ENCODE data around the gene ITGB2.

Gene ITGB2

DNA sequence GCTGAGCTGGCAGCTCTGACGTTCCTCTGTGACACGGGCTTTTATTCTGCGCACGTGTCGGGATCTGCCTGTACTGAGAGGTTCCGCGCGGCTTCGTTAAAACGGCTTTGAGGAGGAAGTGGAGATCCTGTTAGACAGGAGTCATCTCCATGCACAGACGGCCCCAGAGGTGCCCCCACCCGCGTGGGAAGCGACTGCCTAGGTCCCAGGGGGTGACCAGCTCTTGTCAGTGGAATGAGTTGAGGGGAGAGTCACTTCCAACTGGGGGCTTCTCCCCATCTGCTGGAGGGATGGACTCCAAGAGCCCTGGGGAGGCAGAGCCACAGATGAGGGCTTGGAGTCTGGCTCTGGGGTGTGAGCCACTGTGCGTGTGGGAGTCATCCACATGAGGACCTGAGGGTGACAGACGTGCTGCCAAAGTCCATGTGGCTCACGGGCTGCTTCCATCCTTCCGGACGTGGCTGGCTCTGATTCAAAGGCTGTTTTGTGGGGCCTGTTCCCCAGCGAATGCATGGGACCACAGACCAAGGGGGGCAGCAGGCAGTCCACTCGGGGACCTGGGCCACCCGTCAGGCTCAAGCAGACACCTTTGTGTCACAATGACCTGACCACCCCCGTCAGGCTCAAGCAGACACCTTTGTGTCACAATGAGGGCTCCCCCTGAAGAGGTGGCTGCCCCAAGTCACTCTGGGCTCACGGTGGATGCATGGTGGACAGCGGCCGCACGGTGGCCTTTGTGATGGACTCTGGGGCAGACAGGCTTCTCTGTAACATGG, 74.0 kb downstream of the ITGB2 start:
- DNase-seq (ENCODE audit: low read depth) = no peak

DNA sequence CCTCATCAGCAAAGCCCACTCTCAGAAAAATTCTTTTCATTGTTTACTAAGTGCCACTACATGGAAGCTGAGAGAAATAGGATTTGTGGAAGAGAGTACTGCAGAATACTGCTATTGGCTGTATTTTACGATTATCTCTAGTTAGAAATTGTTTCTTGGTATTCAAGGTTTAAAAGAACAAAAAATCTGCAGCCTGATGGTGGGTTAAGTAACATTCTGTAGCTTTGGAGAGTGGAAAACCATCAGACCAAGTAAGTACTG, 74.5 kb downstream of the ITGB2 start:
- DNase-seq (ENCODE audit: low read depth) = no peak

DNA sequence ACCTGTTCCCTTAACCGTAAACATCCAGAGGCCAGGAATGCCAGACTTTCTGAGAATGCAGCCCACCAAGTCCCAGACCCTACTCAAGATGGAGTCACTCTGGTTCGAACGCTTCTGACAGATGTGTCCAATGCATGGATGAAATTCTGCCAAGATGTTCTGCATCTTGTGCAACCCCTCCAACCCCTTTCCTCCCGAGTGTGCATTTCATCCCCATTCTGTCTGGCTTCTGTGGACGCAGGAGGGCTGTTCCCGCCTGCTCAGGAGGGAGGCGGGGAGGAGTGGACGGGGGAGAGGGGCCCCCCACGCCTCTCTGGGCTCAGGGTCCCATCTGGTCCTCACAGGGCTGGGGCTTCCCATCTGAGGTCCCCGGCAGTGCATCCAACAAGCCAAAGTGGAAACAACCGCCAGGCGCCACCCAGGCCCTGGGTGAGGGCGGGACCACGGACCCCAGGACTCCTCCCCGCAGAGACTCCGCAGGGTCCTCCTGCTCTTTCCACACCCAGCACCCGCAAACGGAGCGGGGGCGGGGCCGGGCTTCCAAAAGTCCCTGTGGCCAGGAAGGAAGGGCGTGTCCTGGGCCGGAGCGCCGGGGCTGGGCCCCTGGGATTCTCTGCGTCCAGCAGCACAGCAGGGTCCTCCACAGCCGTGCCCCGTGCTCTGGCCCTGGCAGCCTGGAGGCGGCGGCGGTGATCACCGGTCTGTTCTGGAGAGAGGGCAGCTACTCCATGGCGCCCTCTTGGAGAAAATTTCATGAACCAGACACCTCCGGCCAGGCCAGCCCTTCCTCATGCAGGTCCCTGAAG, 75.1 kb downstream of the ITGB2 start:
- DNase-seq (ENCODE audit: low read depth) = no peak

DNA sequence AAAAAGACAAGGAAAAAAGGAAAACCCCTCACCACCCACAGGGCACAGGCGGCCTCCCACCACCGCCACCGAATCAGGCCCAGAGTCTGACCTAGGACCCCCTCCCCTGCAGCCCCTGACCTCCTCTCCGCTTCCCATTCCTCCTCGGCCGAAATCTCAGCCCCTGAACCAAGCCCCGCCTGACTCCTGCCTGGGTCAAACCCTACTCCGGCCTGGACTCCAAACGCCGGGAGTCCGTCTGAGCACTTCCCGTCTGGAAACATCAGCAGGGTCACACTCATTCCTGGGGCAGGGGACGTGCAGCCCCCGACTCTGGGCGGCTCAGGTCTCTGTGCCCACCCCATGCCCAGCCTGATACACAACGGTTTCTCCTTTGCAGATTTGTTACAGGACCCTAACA, 76.4 kb downstream of the ITGB2 start:
- no peak for DNase-seq (ENCODE audit: low read depth)

DNA sequence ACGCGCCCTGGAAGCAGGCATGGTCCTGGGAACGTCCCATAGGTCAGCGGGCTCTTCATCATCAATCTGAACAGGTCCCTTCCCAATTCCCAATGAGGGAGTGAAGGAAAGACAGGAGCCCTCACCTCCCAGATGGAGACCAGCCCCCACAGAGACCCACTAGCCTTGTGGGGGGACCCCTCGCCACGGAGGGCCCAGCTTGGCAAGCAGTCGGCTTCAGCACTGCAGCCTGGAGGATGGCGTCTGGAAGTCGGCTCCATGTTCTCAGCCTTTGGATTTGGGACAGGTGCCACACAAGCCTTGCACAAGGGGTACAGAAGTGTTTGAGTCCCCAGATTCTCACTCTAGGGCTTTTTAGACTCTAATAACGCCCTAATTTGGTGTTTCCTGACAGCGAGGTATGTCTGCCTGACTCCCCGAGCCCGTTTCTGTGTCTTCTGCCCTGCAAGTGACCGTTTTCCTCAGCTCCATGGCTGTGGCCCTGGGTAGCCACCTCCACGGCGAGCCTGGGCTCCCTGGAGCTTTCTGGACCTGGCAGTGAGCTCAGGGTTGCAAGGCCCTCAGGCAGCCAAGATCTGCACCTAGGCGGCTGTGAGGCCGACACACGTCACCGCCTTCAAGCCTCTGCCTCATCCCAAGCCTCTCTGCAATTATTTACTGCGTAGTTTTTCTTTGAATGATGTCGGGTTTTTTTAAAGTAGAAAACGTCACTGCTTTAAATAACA, 77.8 kb downstream of the ITGB2 start:
- no peak for DNase-seq (ENCODE audit: low read depth)

DNA sequence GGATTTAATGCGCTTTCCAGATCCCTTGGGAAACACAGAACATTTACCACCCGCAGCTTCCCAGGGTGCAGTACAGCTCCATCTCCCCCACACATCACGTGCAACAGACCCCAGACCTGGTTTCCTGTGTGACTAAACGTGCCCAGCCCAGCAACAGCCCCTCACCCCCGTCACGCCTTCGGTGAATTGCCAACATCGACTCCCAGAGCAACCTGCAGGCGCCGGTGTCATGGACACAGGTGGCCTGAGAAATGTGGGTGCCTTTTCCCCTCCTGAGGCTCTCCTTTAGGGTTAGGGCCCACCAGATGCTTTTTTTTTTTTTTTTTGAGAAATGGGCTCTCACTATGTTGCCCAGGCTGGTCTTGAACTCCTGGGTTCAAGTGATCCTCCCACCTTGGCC, 78.6 kb downstream of the ITGB2 start:
- no peak for DNase-seq (ENCODE audit: low read depth)

DNA sequence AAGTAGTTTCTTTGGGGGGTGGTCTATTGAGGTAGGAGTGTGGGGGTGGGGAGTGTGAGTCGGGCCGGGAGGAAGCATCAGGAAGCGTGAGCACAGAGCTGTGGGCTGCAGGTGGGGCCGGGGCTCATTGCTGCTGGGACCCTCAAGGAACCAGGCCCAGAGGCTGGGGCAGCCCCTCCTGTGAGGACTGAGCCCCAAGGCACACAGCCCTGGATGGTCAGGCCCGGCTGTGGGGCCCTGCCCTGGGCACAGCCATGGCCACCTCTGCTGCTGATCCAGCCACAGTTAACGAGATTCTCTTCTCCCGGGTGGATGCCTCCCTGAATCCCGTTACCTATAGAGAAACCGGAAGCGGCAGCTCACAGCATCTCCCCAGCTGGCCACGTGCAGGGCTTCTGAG, 79.9 kb downstream of the ITGB2 start:
- DNase-seq (ENCODE audit: low read depth) = no peak

DNA sequence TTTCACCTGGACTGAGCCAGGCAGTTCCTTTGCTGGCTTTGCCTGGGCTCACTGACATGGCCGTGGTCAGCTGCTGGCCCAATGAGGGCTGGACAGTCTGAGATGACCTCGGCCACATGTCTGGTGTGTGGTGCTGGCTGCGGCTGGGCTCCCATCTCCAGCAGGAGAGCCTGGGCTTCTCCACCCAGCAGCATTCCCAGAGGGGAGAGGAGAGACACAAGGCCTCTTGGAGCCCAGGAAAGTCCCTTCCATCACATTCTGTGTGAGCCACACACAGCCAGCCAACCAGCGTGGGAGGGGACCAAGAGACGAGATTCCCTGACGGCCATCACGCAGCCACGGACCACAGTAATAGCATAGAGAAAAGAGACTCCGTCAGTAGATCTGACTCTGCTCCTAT, 81.7 kb downstream of the ITGB2 start:
- no peak for DNase-seq (ENCODE audit: low read depth)

DNA sequence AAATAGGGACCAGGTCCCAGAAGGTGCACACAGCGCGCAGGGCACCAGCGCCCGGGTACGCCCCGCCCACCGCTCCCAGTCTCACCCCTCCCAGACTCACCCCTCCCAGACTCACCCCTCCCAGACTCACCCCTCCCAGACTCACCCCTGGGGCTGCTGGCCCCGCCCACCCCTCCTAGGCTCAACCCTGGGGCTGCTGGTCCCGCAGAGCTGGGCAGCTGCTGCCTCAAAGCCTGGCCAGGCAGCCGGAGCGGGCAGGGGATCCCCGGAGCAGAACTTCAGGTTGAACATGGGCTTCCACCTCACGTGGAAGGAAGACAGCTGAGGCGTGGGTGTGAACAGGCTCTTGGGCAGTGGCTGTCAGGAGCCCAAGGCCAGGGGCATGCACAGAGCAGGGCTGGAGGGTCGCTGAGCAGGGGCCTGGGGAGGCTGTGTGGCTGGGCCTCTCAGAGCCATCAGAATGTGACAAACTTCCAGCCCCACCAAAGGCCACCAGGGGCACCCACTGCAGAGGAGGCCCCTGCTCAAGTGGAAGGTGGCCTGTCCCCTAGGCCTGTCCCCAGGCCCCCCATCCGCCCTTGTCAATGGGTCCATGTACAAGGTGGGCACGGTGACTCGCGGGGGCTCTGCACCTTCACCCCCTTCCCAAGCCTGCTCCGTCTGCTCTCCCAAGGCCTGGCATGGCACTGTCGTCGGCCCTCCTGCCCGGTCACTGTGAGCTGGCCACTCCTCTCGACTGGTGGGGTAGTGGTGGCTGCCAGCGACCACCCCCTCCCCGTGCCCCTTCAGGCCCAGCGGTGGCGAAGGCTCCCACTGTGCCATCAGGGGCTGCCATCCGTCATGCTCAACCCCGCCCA, 82.4 kb downstream of the ITGB2 start:
- no peak for DNase-seq (ENCODE audit: low read depth)

DNA sequence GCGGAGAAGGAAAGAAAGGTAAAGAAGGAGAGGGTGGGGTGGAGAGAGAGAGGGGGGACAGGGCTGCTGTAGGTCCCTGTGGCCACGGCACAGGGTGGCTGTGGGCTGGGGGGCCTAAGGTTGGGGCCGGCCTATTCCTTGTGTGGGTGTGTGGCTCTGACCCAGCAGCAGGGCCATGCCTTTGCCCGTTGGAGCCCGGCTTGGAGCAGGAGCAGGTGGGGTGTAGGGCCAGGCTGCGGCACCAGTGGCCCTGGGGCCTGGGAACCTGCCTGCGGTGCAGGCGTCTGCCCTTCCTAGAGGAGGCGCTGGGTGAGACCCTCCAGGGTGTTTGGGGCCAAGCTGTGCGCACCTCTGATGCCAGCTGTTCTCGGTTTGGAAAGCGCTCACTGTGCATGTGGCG, 83.2 kb downstream of the ITGB2 start:
- no peak for DNase-seq (ENCODE audit: low read depth)

DNA sequence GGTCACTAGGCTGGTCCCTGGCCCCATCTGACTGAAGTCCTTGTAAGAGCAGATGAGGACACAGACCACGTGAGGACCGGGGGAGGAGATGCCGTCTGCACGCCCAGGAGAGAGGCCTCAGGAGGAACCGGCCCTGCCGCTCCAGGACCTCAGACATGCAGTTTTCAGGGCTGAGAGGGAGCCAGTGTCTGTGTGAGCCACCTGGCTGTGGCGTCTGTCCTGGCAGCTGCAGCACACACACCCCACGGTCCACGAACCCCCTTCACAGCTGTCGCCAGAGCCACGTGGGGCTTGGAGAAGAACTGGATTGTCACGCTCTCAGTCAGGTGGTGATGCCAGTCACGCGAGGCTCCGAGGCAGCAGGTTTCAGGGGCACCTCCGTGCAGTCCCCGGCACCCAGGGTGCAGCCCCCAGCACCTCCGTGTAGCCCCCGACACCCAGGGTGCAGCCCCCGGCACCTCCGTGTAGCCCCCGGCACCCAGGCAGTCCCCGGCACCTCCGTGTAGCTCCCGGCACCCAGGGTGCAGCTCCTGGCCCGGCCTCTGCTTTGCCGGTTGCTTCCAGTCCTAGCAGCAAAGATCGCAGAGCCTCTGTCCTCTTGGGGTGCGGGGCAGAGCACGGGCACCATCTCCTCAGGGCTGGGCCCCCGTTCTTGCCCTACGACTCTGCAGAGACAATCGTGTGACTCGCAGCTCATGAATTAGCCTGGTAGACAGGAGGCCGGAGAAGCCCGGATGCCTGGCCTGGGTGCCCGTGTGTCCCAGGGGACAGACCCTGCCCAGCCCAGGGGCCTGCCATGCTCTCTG, 83.8 kb downstream of the ITGB2 start:
- no peak for DNase-seq (ENCODE audit: low read depth)

DNA sequence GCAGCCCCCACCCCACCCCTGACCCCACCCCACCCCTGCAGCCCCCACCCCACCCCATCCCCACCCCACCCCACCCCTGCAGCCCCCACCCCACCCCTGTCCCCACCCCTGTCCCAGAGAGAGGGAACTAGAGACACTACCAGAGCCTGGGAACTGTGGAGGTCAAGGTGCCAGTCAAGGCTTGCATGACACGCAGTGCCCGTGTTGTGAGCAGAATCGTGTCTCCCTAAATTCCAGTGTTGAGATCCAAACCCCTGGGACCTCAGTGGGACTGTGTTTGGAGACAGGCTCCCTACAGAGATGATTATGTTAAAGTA, 84.4 kb downstream of the ITGB2 start:
- DNase-seq (ENCODE audit: low read depth) = no peak
